Measurements from ENCODE around the gene TMEM244. TPM values are rescaled to one million over a fixed set of nuclear protein-coding genes. Genes with fewer than 3 reads are reported as not detected.
"Not testable (repeated sequence)": the region's sequence is repeated elsewhere in the genome, so short reads cannot be mapped to it uniquely, and the experiment has no call there.

TMEM244 gene
- total RNA-seq, 4 donors from 2014 or later = not detected

GRCh38 chr6:129828229-129828628 is 32.9 kb downstream of the TMEM244 start:
- WGBS, 2 donors = 76 to 82% methylated on average over 3 of the region's 3 CpGs
- no peak overlapping the region for H3K4me3 ChIP-seq (ENCODE audit: low read depth, poor library complexity, severe bottlenecking)
- TF ChIP-seq CTCF (IDR thresholded peaks at IDR 0.05) (no peak), POLR2A (IDR thresholded peaks at IDR 0.05) (no peak)
- DNase-seq (ENCODE audit: low spot score in 2 of 2) = no peak
- intact Hi-C loops (cut with DNase I; ENCODE audit: low total_unique reads) = loop anchor here (2.0 kb wide), 1 partner anchor 15 kb away; no protein-coding TSS in a partner anchor

- no peak for DNase-seq (ENCODE audit: low spot score in 2 of 2)
- no peak overlapping the region for H3K4me3 ChIP-seq (ENCODE audit: low read depth, poor library complexity, severe bottlenecking)
- 79 to 81% methylated on average over 2 of the region's 2 CpGs for WGBS, 2 donors
- TF ChIP-seq CTCF (IDR thresholded peaks at IDR 0.05) = no peak
- no peak for TF ChIP-seq POLR2A (IDR thresholded peaks at IDR 0.05)
- intact Hi-C loops (cut with DNase I; ENCODE audit: low total_unique reads) = no loop called here
These were observed 42.9 kb downstream of the TMEM244 start for GRCh38 chr6:129818251-129818650.

- TF ChIP-seq POLR2A (IDR thresholded peaks at IDR 0.05) (no peak), CTCF (IDR thresholded peaks at IDR 0.05) (no peak)
- 76 to 94% methylated on average over 1 of the region's 1 CpG for WGBS, 2 donors
- no peak for DNase-seq (ENCODE audit: low spot score in 2 of 2)
- no peak overlapping the region for H3K4me3 ChIP-seq (ENCODE audit: low read depth, poor library complexity, severe bottlenecking)
- intact Hi-C loops (cut with DNase I; ENCODE audit: low total_unique reads) = no loop called here
These were observed 43.3 kb downstream of the TMEM244 start for GRCh38 chr6:129817821-129818220.

GRCh38 chr6:129817332-129817731 is 43.8 kb downstream of the TMEM244 start:
- WGBS, 2 donors = 80 to 84% methylated on average over 3 of the region's 3 CpGs
- no peak overlapping the region for H3K4me3 ChIP-seq (ENCODE audit: low read depth, poor library complexity, severe bottlenecking)
- TF ChIP-seq CTCF (IDR thresholded peaks at IDR 0.05) (no peak), POLR2A (IDR thresholded peaks at IDR 0.05) (no peak)
- no peak for DNase-seq (ENCODE audit: low spot score in 2 of 2)
- intact Hi-C loops (cut with DNase I; ENCODE audit: low total_unique reads) = no loop called here

DNA sequence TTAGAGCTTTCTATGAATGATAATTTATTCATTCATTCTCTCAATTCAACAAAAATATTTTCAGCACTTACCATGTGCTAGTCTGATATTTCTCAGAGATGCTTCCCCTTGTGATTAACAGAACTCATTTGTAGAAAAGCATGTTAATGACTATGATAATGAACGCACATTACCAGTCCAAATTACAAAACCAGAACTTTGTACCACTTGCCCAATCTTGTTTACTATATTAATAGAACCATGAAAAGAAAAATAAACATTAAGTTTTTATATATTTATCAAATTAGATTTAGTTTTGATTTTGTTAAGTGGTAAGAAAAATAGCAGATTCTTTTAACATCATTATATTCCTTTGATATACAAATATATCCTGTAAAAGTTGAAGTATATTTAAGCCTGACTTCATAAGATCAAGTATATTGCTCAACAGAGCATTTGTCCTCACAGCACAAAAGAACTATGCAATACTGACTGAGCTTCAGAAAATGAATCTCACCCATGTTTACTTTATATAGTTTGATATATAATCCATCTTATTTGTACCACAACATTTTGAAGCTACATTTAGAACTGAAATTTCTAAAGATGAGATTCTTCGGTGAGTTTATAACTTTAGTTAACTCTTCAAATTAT is 48.9 kb downstream of the TMEM244 start:
- no peak overlapping the region for H3K4me3 ChIP-seq (ENCODE audit: low read depth, poor library complexity, severe bottlenecking)
- TF ChIP-seq POLR2A (IDR thresholded peaks at IDR 0.05) (no peak), CTCF (IDR thresholded peaks at IDR 0.05) (no peak)
- WGBS, 2 donors = 84 to 90% methylated on average over 2 of the region's 2 CpGs
- no peak for DNase-seq (ENCODE audit: low spot score in 2 of 2)
- intact Hi-C loops (cut with DNase I; ENCODE audit: low total_unique reads) = no loop called here

DNA sequence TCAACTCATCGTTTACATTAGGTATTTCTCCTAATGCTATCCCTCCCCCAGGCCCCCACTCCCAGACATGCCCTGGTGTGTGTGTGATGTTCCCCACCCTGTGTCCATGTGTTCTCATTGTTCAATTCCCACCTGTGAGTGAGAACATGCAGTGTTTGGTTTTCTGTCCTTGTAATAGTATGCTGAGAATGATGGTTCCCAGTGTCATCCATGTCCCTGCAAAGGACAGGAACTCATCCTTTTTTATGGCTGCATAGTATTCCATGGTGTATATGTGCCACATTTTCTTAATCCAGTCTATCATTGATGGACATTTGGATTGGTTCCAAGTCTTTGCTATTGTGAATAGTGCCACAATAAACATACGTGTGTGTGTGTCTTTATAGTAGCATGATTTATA is 54.0 kb downstream of the TMEM244 start:
- intact Hi-C loops (cut with DNase I; ENCODE audit: low total_unique reads); H3K4me3 ChIP-seq (ENCODE audit: low read depth, poor library complexity, severe bottlenecking); DNase-seq (ENCODE audit: low spot score in 2 of 2): not testable (repeated sequence)
- whole genome bisulfite sequencing, 2 donors = 84 to 89% methylated on average over 2 of the region's 2 CpGs

GRCh38 chr6:129802920-129803319 is 58.2 kb downstream of the TMEM244 start:
- DNase-seq (ENCODE audit: low spot score in 2 of 2); intact Hi-C loops (cut with DNase I; ENCODE audit: low total_unique reads); H3K4me3 ChIP-seq (ENCODE audit: low read depth, poor library complexity, severe bottlenecking): not testable (repeated sequence)
